DMS79 treated with DMSO at 0.1 percent for 48 hours (cell line): ENCODE data around the gene CTBP1.

ENCODE experiments used
- DNase-seq: peaks from one replicate; lab custom pipeline; 2025; lab: John Stamatoyannopoulos, UW

The CTBP1 gene

DNA sequence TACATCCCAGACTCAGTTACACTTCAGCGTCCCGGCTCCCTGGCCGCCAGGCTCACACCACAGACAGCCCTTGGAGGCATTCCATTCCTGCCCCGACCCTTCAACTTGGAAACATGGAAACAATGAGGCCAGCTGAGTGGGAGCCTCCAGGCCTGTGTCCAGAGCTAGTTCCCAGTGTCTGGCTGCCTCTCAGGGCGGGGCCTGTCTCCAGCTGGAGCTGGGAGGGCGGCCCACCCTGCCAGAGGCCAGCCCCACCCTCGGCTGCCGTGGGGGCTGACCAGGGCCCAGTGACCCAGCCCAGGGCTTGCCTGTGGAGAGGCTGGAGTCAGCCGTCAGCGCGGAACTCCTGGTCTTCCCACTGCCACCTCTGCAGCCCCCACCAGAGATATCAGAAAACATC lies 39.1 kb downstream of the CTBP1 start:
- no peak for DNase-seq

DNA sequence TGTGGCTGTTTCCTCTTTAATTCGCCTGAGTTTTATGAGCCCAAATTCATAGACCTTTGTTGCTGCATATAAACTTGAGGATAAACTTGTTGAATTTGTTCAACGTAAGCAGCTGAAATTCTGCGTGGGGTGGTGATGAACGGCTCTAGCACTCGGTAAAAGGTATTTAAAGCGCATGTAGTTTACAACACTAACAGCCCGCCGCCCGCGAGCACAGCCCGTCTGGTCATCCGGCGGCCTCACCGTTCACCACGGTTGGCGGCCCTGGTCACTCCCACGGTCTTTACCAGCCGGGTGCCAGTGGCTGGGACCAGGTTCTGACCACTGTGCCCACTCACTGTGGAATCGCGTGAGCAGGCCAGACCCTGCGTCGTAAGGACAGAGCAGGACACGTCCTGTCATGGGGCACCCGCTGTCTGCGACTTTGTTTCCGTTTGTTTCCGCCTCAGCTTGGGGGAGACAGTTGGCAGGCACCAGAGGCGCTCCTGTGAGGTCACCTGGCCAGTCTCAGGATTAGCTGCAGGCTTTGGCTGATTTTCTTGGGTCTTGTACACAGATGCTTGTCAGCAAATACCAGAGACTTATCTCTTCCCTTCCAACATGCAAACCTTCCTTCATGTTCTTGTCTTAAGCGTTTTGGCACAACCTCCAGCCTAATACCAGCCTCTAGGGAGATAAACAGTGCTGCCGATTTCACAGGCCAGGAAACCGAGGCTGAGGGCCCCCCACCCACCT lies 39.8 kb downstream of the CTBP1 start:
- no peak for DNase-seq

DNA sequence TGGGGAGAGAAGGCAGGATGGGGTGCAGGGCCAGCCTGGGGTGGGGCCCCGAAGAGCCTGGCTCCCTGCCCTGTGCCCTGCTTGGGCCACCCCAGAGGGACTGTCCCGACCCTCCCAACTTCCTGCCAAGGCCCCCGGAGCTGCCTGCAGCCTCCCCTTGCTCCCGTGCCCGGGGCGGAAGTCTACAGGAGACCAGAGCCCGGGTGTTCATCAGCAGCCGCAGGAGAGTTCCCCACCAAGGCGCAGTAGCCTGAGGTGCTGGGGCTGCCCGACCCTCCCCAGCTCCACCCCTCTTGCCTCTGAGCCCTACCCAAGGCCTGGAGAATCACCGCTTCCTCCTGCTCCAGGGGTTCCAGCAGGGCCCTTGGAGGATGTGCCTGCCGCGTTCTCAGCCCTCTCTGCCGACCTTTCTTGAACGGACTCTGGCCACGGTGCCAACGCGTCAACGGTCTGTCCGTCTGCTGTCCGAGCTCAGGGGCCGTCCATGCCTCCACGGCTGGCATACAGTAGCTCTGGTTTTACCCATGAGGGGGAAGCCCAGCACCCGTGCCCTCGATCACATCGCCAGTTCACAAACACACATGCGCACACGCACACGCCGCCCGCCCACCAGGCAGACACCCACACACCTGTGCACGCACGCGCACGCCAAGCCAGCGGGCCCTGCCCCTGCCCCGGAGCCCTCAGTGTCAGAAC lies 40.5 kb downstream of the CTBP1 start:
- DNase-seq: no peak

DNA sequence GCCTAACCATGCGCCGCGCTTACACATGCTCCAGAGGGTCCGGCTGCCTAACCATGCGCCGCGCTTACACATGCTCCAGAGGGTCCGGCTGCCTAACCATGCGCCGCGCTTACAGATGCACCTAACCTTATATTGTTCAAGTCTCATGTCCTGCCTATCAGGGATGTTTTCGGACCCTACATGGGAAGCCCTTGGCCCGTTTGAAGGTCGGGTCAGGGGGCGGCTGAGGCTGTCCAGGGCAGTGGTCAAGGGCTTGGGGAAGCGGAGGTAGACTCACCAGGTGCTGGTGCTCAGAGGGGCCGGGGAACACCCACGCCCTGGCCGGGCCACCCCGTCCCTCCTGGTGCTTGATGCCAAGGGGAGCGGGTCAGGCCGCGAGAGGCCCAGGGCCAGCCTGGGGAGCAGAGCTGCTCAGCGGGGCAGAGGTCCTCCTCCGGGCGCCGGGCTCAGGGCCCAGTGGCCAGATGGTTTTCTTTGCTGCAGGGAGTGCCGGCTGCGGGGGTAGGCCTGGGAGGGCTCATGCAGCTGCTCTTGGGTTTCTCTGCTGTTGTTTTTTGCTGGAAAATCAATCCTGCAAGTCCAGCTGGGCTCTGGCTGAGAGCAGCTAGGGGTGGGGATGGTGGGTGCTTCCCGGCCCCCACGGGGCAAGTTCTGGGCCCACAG lies 41.2 kb downstream of the CTBP1 start:
- no peak for DNase-seq

DNA sequence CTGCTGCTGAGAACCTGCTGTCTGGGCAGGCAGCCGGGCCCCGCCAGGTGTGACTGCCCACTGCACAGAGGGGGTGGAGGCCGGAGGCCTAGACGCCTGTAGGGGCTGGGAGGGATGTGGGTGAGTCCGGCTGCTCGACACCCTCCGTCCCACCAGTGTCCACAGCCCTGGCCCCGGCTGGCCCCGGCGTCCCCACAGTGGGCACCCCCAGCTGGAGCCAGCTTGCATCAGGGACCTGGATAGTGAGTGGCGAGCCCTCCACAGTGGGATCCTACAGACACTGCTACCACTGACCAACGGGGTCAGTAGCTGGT lies 41.8 kb downstream of the CTBP1 start:
- no peak for DNase-seq

DNA sequence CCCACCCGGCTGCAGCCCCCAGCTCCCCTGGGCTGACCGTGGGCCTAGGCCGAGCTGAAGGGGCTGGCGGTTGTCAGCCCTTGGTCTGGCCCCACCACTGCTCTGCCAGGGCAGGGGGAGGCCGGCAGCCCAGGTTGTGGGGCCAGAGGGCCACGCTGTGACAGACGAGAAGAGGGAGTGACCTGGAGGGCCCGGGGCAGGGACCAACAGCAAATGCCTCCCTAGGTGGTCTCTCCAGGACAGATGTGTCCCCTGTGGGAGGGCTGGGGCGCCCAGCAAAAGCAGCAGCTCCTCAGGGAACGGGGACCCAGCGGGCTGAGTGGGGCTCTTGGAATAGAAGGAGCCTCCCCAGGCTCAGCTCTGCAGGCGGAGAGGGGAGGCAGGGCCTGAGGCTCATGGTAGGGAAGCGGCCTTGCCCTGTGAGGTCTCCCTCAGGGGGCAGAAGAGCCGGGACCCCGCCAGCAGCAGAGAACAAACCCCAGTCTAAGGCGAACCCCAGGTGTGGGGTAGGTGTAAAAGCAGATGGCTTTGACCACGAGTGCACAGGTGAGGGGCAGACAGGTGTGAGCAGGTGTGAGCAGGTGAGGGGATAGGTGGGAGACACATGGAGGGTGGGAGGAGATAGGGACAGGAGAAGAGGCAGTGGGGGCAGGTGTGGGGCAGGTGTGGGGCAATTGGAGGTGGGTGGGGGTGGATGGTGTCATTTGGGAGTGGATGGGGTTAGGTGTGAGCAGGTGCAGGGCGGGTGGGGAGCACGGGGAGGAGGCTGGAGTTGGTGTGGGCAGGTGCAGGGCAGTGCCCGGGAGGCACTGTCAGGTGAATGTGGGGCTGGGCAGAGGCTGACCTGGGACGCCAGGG lies 42.4 kb downstream of the CTBP1 start:
- no peak for DNase-seq

DNA sequence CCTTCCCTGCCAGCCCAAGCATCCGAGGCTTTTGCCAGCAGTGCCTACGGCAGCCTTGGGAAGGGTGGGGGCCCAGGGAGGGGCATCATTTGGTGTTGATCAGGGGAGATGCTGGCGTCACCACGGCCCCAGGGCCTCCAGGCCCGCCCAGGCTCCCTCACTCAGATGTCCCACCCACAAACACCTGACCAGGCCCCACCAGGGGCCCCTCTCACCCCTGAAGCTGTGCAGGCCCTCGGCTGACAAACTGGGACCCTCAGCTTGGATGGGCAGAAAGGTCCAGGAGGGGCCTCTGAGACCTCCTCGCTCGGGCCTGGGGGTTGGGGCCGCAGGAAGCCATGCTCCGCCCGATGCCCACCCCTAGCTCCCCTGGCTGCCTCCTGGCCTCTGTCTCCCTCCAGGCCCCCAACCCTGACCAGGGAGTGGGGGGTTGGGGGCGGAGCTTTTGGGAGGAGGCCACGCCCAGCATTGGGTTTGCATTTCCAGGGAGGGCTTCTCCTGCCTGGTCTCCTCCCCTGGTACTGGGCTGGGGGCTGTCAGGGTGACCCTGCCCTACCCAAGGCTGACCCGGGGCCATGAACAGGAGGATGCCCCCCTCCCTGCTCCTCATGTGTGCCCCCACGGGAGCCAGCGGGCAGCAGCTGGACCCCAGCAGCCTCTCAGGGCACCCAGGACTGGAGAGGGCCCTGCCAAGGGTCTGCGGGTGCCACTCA lies 43.2 kb downstream of the CTBP1 start:
- no peak for DNase-seq

DNA sequence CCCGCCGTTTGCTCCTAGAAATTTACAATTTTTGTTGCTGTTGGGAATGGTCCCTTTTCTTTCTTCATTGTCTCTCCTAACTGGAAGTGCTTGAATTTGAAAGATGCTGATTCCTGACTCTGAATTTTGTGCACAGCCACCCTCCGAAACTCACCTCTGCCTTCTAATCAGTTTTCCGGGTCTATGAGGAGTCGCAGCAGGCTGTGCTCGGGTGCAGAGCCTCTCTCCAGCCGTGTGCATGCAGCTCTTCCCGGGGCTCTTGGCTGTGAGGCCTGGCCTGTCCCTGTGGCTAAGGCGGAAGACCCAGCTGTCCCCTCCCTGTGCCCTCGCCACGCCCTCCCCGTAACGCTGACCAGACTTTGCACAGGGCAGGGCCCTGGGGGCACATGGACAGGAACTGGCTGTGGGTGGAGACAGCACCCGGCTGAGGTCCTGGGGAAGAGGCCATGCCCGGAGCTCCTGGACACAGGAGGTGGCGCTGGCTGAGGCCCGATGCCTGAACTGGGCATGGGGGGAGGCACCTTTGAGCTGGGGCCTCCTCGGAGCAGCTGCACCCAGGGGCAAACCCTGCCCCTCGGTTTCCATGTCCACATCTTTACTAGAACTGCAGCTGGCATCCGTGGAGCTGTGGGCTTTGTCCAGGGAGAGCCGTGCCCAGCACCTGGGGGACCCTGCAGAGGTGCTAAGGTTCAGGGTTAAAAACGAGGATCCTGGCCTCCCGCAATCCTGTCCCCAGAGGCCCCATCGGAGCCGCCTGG lies 43.9 kb downstream of the CTBP1 start:
- DNase-seq: no peak

DNA sequence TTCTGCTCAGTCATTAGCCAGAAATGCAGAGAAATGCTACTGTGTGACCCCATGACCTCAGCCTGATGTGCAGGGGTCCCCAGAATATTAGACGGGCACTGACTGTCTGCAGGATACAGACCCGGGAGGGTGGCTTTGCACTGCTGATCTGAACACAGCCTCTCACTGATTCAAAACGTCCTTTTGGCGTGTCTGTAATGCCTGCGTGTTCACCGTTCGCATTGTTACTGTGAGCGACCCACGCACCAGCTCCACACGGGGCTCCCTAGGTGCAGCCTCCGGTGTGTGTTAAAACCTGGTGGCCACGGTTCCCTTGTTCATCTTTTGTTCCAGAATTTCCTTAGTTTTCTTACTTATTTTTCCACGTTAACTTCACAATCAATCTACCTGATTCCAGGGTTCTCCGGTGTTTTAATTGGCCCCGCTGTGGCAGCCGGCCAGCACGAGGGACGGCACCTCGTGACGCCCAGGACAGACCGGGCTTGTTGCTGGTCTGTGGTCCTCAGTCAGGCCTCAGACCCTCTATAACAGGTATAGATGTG lies 44.6 kb downstream of the CTBP1 start:
- DNase-seq: no peak

DNA sequence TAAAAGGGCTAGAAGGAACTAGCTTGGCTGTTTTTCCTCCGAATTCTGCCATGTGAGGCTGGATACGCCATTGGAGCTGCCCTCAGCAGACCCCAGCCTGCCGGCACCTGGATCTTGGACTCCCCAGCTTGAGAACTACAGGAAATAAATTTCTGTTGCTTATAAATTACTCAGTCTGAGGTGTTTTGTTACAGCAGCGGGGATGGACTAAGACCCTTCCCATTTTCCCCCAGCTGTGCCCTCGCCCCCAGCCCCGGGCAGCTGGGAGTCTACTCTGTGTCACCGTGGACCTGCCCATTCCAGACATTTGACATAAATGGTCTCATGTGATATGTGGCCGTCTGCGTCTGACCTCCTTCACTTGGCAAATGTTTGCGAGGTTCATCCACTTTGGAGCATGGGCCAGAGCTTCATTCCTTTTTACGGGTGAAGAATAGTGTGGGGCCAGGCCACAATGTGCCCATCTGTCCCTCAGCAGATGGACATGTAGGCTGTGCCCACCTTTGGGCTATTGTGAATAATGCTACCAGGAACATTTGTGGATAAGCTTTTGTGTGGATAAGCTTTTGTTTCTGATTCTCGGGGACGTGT lies 45.8 kb downstream of the CTBP1 start:
- no peak for DNase-seq

DNA sequence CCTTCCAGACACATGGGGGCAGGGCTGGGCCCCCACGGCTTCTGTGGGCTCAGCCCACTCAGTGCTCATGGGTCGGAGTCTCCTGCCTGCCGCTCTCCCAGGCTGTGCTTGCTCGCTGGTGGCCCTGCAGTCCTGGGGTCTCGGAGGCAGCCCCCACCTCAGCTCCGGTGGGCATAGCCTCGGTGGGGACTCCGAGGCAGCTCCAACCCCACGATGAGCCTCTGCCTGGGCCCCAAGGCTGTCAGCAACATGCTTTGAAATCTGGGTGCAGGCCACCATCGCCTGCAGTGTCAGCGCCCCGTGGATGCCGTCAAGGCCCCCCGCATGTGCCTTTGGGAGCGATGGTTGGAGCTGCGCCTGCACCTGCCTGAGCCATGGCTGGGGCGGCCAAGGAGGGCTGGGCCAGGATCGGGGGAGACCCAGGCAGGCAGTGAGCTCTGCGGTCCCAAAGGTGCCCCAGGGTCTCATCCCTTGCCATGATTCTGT lies 46.4 kb downstream of the CTBP1 start:
- no peak for DNase-seq

DNA sequence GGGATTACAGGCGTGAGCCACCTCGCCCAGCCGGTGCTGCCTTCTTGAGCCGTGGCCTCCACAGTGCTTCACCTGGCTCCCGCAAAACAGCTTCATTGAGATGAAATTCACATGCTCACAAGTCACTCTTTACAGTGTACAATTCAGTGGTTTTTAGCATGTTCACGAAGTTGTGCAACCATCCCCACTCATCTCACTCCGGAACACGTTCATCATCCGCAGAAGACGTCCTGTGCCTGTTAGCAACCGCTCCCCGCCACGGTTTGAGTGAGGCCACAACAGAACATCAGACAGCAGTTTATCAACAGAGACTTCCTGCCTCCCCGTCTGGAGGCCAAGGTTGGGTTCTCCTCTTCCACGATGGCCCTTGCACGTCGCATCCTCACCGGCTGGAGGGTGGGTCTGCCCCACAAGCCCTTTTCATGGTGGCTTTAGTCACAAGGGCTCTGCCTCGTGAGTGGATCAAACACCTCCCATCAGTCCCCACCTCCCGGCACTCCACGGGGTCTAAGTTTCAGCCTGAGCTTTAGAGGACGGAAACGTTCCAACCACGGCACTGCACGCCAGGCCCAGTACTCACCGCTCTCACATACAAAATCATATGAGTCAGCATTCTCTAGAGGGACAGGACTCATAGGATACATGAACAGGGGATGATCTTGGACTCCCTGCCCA lies 46.9 kb downstream of the CTBP1 start:
- no peak for DNase-seq

DNA sequence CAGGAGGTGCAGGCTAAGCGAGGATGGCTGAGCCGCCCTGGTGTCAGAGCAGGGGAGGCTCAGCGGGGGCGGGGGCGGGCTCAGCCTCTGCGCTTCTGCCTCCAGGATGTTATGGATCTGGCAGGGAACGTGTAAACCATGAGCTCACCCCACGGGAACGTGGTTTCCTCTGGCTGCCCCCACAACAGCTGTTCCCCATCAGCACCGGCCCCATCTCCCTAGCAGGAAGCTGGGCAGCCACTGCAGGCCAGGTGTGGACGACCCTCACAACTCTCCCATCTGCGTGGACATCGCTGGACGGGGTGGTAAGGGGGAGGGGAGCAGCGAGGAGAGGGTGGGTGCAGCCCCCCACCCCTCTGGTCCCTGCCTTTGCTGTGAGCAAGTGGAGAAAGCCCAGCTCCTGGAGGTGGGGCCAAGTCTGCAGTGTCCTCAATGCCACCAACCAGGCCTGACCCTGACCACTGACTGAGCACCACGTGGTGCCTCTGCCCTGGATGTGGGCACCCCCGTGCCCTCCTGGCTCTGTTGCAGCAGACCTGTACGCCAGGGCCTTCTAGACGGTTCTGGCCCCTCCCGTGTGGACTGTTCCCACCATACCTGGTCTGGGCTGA lies 48.4 kb downstream of the CTBP1 start:
- no peak for DNase-seq

DNA sequence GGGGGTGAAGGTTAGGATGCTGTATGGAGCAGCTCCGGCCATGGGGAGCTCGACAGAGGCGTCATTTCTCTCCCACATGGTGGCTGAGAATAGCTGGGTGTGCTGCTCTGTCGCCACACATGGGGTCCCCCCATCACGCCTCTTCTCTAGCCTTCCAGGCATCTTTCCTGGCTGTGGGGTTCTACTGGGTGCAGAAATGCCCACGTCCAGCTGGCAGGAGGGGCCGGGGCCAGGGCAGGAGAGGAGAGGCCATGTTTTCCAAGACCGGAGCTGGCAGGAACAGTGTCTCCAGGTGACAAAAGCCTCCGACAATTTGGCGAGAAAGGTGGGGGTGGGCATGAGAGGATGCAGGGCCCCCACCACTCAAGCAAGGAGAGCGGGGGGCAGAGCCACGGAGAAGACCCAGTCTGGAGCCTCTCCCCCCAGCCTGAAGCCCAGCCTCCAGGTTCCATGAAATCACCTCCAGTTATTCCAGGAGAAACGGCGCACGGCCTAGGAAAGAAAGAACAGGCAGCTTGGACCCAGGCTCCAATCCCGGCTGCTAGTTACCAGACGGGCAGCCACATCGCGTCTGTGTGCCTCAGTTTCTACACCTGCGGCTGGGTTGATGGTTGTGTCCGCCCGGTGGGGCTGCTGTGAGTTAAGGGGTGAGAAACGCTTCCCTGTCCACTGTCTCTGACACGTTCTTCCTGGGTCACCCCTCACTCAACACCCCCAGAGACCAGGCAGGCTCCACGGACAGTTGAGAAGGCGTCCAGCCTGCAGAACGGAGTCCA lies 49.2 kb downstream of the CTBP1 start:
- DNase-seq: no peak

DNA sequence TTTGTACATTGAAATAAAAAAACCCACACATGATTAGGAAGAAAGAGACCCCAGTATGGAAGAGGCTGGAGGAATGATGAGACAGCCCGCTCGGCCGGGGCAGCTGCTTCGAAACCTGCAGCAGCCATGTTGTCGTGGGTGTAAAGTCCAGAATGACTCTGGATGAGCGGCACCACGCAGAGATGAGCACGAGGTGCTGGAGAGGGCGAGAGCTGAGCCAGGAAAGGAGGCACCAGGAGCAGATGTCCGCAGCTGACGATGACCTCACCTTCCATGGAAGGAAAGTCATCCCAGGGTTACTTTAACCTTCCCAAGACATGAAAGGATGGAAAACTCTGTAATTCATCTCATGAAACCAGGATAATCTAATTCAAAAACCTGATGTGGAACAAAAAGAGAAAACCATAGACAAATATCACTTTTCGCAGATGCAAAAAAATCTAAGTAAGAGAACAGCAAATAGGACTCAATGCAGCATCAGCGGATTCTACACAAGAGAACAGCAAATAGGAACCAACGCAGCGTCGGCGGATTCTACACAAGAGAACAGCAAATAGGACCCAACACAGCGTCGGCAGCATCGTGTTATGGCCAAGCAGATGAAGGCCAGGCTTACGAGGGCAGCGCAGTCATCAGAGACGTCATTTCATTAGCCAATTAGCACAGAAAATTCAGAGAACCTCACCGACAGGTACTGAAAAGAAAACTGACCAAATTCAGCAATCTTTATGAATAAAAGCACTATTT lies 50.7 kb downstream of the CTBP1 start:
- DNase-seq: no peak

DNA sequence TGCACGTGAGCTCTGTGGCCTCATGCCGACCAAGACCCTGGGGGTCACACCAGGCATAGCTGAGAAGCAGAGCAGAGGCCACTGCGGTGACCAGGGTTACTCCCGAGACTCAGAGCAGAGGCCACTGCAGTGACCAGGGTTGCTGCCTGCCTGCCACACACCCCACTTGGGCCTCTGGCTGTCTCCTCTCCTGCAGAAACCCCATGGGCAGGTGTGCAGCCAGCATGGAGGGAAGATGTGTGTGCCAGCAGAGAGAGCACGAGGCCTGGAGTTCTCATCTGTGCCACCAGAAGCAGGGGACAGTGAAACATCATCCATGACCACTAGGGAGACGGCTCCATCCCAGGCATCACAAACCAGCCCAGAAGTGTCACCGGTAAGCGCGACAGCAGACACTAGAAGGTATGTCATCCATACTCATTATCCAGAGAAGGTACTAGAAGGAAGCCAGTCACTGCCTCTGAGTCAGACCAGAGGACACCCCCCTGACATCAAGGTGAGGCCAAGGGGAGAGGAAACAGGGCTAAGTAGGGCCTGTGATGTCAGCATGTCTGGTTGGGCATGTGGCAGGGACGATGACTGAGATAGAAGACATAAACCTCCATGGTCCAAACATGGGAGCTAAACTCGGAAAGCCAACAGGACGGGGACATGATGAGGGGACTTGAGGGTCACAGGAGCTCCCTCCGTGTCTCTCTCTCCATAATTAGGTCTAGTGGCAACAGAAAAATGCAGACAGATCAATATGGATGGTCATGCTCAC lies 52.3 kb downstream of the CTBP1 start:
- no peak for DNase-seq

DNA sequence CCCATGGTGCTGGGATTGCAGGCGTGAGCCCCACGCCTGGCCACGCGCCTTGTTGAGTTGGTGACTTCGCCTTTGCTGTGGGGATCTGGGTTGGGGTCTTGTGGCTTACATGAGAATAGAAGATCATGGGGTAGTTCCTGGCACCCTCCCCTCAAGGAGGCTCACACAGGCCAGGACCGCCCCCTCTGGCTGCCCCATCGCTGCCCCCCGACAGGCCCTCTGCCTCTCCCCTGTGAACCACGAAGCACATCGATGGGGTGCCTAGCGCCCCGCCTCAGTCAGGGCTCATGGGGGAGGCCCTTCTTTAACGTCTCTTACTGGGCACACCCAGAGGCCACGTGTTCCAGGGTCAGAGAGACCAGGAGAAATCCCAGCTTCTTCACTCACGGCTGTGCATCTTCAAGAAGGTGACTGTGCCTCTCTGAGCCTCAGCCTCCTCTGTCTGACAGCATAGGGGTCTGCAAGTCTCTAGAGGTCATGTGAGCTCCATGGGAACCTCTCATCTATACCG lies 53.0 kb downstream of the CTBP1 start:
- DNase-seq: no peak
